HUES48 (cell line): Measurements from ENCODE around the gene TRAF6.

Experiments
- H3K27ac ChIP-seq: one replicate; pipeline ENCODE4 v1.7.0; 2013; ENCODE audit warnings: low read depth, low read length, inconsistent platforms
- H3K27me3 ChIP-seq: 2 replicates; pipeline ENCODE4 v1.6.1; 2013; ENCODE audit warnings: mild to moderate bottlenecking, low read length; ENCODE audit not compliant: control insufficient read depth, insufficient read depth
- H3K36me3 ChIP-seq: 2 replicates; pipeline ENCODE4 v1.6.1; 2013; ENCODE audit warnings: low read length; ENCODE audit not compliant: control insufficient read depth, insufficient read depth
- H3K4me1 ChIP-seq: 2 replicates; pipeline ENCODE4 v1.6.1; 2013; ENCODE audit warnings: mild to moderate bottlenecking, low read length; ENCODE audit not compliant: control insufficient read depth, insufficient read depth
- H3K4me3 ChIP-seq: 2 replicates; pipeline ENCODE4 v1.5.1; 2013; ENCODE audit warnings: mild to moderate bottlenecking, low read depth, low read length
- H3K9ac ChIP-seq: 2 replicates; pipeline ENCODE4 v1.6.1; 2013; ENCODE audit warnings: mild to moderate bottlenecking, low read depth, low read length, moderate library complexity
- H3K9me3 ChIP-seq: 2 replicates; pipeline ENCODE4 v1.6.1; 2013; ENCODE audit warnings: low read length; ENCODE audit not compliant: control insufficient read depth, insufficient read depth

TRAF6 gene

GRCh38 chr11:36450110-36450572, 59.9 kb downstream of the TRAF6 start:
- Histone ChIP-seq H3K4me3 (no peak overlapping the region), H3K27me3 (no peaks in the 10 kb centered on the region), H3K9me3 (no peaks in the 10 kb centered on the region), H3K36me3 (peaks cover 4% of the 10 kb centered on the region; the same call in 1 of the 2 replicates), H3K9ac (no peak overlapping the region), H3K27ac (no peak overlapping the region), H3K4me1 (peaks cover 11% of the 10 kb centered on the region)

GRCh38 chr11:36449561-36450096, 60.4 kb downstream of the TRAF6 start:
- H3K27me3 ChIP-seq = no peaks in the 10 kb centered on the region
- no peak overlapping the region for H3K9ac ChIP-seq
- H3K9me3 ChIP-seq = no peaks in the 10 kb centered on the region
- H3K27ac ChIP-seq = no peak overlapping the region
- peaks cover 6% of the 10 kb centered on the region for H3K4me1 ChIP-seq
- H3K4me3 ChIP-seq = no peak overlapping the region
- H3K36me3 ChIP-seq = peaks cover 4% of the 10 kb centered on the region; the same call in 1 of the 2 replicates

GRCh38 chr11:36447947-36448346, 62.1 kb downstream of the TRAF6 start:
- Histone ChIP-seq H3K9me3 (no peaks in the 10 kb centered on the region), H3K4me3 (no peak overlapping the region), H3K4me1 (no peaks in the 10 kb centered on the region), H3K9ac (no peak overlapping the region), H3K27ac (no peak overlapping the region), H3K27me3 (no peaks in the 10 kb centered on the region), H3K36me3 (peaks cover 4% of the 10 kb centered on the region; the same call in 1 of the 2 replicates)

- Histone ChIP-seq H3K4me3 (no peak overlapping the region), H3K4me1 (no peaks in the 10 kb centered on the region), H3K27ac (no peak overlapping the region), H3K27me3 (no peaks in the 10 kb centered on the region), H3K9ac (no peak overlapping the region), H3K9me3 (no peaks in the 10 kb centered on the region), H3K36me3 (peaks cover 4% of the 10 kb centered on the region; the same call in 1 of the 2 replicates)
Measured at GRCh38 chr11:36447514-36447913, 62.6 kb downstream of the TRAF6 start.

GRCh38 chr11:36446135-36446534, 63.9 kb downstream of the TRAF6 start:
- no peaks in the 10 kb centered on the region for H3K9me3 ChIP-seq
- H3K27me3 ChIP-seq = no peaks in the 10 kb centered on the region
- H3K4me3 ChIP-seq = no peak overlapping the region
- no peak overlapping the region for H3K27ac ChIP-seq
- H3K36me3 ChIP-seq = 0 out of 2 replicates have a peak, but pooled peaks cover 4% of the 10 kb centered on the region
- no peak overlapping the region for H3K9ac ChIP-seq
- no peaks in the 10 kb centered on the region for H3K4me1 ChIP-seq

- Histone ChIP-seq H3K4me1 (no peaks in the 10 kb centered on the region), H3K27me3 (no peaks in the 10 kb centered on the region), H3K27ac (no peak overlapping the region), H3K9me3 (no peaks in the 10 kb centered on the region), H3K9ac (no peak overlapping the region), H3K36me3 (0 out of 2 replicates have a peak, but pooled peaks cover 3% of the 10 kb centered on the region), H3K4me3 (no peak overlapping the region)
Measured at GRCh38 chr11:36443661-36444060, 66.4 kb downstream of the TRAF6 start.

- H3K4me1 ChIP-seq = no peaks in the 10 kb centered on the region
- no peaks in the 10 kb centered on the region for H3K9me3 ChIP-seq
- no peaks in the 10 kb centered on the region for H3K36me3 ChIP-seq
- H3K27me3 ChIP-seq = no peaks in the 10 kb centered on the region
- H3K27ac ChIP-seq = no peak overlapping the region
- no peak overlapping the region for H3K4me3 ChIP-seq
- H3K9ac ChIP-seq = no peak overlapping the region
Measured at GRCh38 chr11:36441610-36442208, 68.4 kb downstream of the TRAF6 start.

GRCh38 chr11:36438126-36438525, 71.9 kb downstream of the TRAF6 start:
- Histone ChIP-seq H3K27ac (no peak overlapping the region), H3K4me1 (no peaks in the 10 kb centered on the region), H3K36me3 (no peaks in the 10 kb centered on the region), H3K4me3 (no peak overlapping the region), H3K27me3 (no peaks in the 10 kb centered on the region), H3K9ac (no peak overlapping the region), H3K9me3 (no peaks in the 10 kb centered on the region)

GRCh38 chr11:36437413-36437812, 72.7 kb downstream of the TRAF6 start:
- Histone ChIP-seq H3K27me3 (no peaks in the 10 kb centered on the region), H3K4me1 (no peaks in the 10 kb centered on the region), H3K9me3 (no peaks in the 10 kb centered on the region), H3K36me3 (no peaks in the 10 kb centered on the region), H3K4me3 (no peak overlapping the region), H3K9ac (no peak overlapping the region), H3K27ac (no peak overlapping the region)
